MCF 10A (cell line): Measurements from ENCODE around the gene ABLIM2. TPM values are rescaled to one million over a fixed set of nuclear protein-coding genes. Genes with fewer than 3 reads are reported as not detected.

ENCODE experiments used
- BruUV-seq: library from RNA; stranded (reverse); fragments of 400-500 nt; replicated peaks from 2 replicates; lab custom pipeline; 2021; lab: Mats Ljungman, UMichigan
- CTCF ChIA-PET: fragments of 300-600 bp; sonication (Branson Sonifier 250); formaldehyde crosslinking; extraction: SDS; loops from one replicate; lab custom pipeline; 2021; ENCODE audit warnings: antibody characterized with exemption, inconsistent platforms; lab: Yijun Ruan, JAX
- POLR2A ChIA-PET: fragments of 300-600, 350-650 bp; sonication (Branson Sonifier 250); formaldehyde crosslinking; extraction: SDS; loops from one replicate; lab custom pipeline; 2020; ENCODE audit warnings: antibody characterized with exemption, inconsistent platforms; lab: Yijun Ruan, JAX
- DNase-seq: peaks from one replicate; pipeline ENCODE4 v3.0.0-alpha.2; 2018; ENCODE audit not compliant: unreplicated experiment
- H3K27ac Mint-ChIP-seq: one replicate; pipeline ENCODE4 v1.8.0; 2022; ENCODE audit warnings: mild to moderate bottlenecking, low read depth, mixed read lengths; ENCODE audit not compliant: unreplicated experiment
- H3K27me3 Mint-ChIP-seq: one replicate; pipeline ENCODE4 v1.8.0; 2022; ENCODE audit warnings: mixed read lengths; ENCODE audit not compliant: insufficient read depth, unreplicated experiment
- H3K36me3 Mint-ChIP-seq: one replicate; pipeline ENCODE4 v1.8.0; 2022; ENCODE audit warnings: mild to moderate bottlenecking, moderate library complexity, mixed read lengths; ENCODE audit not compliant: insufficient read depth, unreplicated experiment
- H3K4me1 Mint-ChIP-seq: one replicate; pipeline ENCODE4 v1.8.0; 2022; ENCODE audit warnings: mixed read lengths; ENCODE audit not compliant: insufficient read depth, unreplicated experiment
- H3K4me3 Mint-ChIP-seq: one replicate; pipeline ENCODE4 v1.8.0; 2022; ENCODE audit warnings: mild to moderate bottlenecking, moderate library complexity, mixed read lengths; ENCODE audit not compliant: unreplicated experiment
- H3K9me3 Mint-ChIP-seq: one replicate; pipeline ENCODE4 v1.8.0; 2022; ENCODE audit warnings: mixed read lengths; ENCODE audit not compliant: unreplicated experiment
- intact Hi-C: fragments of 100-400 bp; cut with micrococcal nuclease; formaldehyde crosslinking; loops from 2 replicates; pipeline ENCODE4 v1.14.1; 2022
- total RNA-seq: library from RNA; stranded (reverse); gene quantifications from 2 replicates; pipeline ENCODE4 v1.2.3, GENCODE V29; 2022
- TF ChIP-seq, protein P1 (sequence below): fragments of 200-600 bp; IDR thresholded peaks from one replicate; pipeline ENCODE4 v1.8.0; 2022; ENCODE audit warnings: antibody characterized with exemption, mild to moderate bottlenecking; ENCODE audit not compliant: unreplicated experiment

ABLIM2 gene
- total RNA-seq, 1 experiment from 2014 or later, result 5.3 TPM

DNA sequence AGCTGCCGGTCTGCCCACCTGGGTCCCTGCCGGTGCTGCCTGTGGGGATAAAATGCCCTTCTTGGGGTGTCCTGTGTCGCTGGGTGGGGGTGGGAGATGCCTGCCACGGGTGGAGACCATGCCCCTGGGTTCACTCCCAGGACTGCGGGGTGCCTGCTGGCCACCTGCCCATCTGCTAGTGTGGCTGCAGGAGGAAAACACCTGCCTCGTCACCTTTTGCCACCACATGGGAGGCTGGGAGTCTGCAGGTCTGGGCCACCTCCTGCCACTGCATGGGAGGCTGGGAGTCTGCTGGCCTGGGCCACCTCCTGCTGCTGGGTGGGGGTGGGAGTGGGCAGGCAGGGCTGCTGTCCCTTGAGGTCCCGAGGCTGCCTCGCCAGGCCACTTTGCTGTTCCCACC, 160.2 kb downstream of the ABLIM2 start:
- no peak overlapping the region for H3K27ac Mint-ChIP-seq

DNA sequence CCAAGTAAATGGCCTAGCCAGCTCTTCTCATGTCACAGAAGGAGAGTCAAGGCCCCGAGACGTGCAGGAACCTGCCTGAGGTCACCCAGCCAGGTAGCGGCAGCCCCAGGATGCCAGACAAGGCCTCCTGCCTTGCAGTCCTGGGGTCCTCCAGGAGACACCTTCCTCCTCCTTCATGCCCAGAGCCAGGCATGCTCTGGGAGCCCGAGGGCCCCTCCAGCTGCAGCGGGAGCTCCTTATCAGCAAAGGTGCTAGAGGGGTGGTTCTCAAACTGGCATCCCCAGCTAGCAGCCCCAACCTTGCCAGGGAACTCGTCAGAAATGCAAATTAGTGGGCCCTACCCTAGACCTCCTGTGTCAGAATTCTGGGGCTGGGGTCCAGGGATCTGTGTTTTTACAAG, 162.7 kb downstream of the ABLIM2 start:
- Mint-ChIP-seq H3K9me3 (no peaks in the 10 kb centered on the region), H3K27ac (no peak overlapping the region), H3K4me3 (no peak overlapping the region), H3K27me3 (peaks cover 9% of the 10 kb centered on the region), H3K36me3 (no peaks in the 10 kb centered on the region), H3K4me1 (no peaks in the 10 kb centered on the region)
- POLR2A ChIA-PET, result no interaction called here
- no TSS peak for BruUV-seq
- CTCF ChIA-PET, result interaction anchor here (0.6 kb wide), 1 partner anchor 933 kb away, joined by 4 read pairs; no protein-coding TSS in a partner anchor
- DNase-seq, result no peak
- intact Hi-C loops, result no loop called here
- TF ChIP-seq, protein P1, sequence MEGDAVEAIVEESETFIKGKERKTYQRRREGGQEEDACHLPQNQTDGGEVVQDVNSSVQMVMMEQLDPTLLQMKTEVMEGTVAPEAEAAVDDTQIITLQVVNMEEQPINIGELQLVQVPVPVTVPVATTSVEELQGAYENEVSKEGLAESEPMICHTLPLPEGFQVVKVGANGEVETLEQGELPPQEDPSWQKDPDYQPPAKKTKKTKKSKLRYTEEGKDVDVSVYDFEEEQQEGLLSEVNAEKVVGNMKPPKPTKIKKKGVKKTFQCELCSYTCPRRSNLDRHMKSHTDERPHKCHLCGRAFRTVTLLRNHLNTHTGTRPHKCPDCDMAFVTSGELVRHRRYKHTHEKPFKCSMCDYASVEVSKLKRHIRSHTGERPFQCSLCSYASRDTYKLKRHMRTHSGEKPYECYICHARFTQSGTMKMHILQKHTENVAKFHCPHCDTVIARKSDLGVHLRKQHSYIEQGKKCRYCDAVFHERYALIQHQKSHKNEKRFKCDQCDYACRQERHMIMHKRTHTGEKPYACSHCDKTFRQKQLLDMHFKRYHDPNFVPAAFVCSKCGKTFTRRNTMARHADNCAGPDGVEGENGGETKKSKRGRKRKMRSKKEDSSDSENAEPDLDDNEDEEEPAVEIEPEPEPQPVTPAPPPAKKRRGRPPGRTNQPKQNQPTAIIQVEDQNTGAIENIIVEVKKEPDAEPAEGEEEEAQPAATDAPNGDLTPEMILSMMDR, result no peak

More for the DNA sequence above, 160.2 kb downstream of the ABLIM2 start:
- ChIA-PET CTCF (no interaction called here), POLR2A (no interaction called here)
- no peak for DNase-seq
- H3K9me3 Mint-ChIP-seq, result no peaks in the 10 kb centered on the region
- H3K27me3 Mint-ChIP-seq, result peaks cover 32% of the 10 kb centered on the region
- no peaks in the 10 kb centered on the region for H3K36me3 Mint-ChIP-seq
- H3K4me1 Mint-ChIP-seq, result no peaks in the 10 kb centered on the region
- no TSS peak for BruUV-seq
- intact Hi-C loops, result no loop called here
- no peak overlapping the region for H3K4me3 Mint-ChIP-seq
- TF ChIP-seq, protein P1, result no peak

DNA sequence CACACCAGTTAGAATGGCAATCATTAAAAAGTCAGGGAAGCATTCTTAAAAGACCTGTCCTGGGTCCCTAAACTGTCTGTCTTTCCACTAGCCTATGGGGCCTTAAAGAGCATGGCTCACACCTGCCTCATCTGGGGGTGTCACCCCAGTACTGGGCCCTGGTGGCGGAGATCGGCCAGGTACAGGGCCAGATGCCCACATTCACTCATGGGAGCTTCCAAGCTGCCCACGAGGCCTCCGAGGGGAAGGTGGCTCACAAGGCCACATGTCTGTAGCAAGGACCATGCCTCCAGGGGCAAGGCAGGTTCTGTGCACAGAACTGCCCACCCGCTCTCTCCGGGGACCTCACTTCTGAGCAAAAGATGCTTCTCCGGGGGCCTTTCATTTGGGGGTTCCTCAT, 163.5 kb downstream of the ABLIM2 start:
- H3K27ac Mint-ChIP-seq, result no peak overlapping the region
- no peaks in the 10 kb centered on the region for H3K4me1 Mint-ChIP-seq
- peaks cover 9% of the 10 kb centered on the region for H3K27me3 Mint-ChIP-seq
- no peaks in the 10 kb centered on the region for H3K9me3 Mint-ChIP-seq
- DNase-seq, result no peak
- TF ChIP-seq, protein P1, result no peak
- no peaks in the 10 kb centered on the region for H3K36me3 Mint-ChIP-seq
- H3K4me3 Mint-ChIP-seq, result no peak overlapping the region
- intact Hi-C loops, result no loop called here
- POLR2A ChIA-PET, result no interaction called here
- BruUV-seq, result no TSS peak
- CTCF ChIA-PET, result no interaction called here

DNA sequence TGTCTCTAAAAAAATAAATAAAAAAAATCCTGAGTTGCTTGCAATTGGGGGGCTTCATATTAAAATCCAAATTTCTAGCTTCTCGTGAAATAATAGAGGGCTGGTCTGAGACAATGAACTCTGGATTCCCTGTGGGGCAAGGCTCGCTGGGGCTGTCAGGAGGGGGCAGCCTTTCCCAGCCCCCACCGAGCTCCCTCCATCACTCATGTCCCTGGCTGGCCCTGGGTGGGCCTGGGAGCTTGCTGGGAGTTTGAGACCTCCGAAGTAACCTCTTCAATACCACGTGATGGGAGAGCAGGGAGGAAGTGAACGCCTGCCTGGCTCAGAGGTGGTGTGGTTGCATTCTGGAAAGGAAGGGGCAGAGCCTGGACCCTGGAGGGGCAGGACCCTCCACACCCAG, 164.9 kb downstream of the ABLIM2 start:
- no peaks in the 10 kb centered on the region for H3K4me1 Mint-ChIP-seq
- no peak overlapping the region for H3K27ac Mint-ChIP-seq
- H3K9me3 Mint-ChIP-seq, result no peaks in the 10 kb centered on the region
- no peaks in the 10 kb centered on the region for H3K36me3 Mint-ChIP-seq
- TF ChIP-seq, protein P1, result no peak
- BruUV-seq, result no TSS peak
- no peak overlapping the region for H3K4me3 Mint-ChIP-seq
- ChIA-PET CTCF (interaction anchor here (1.7 kb wide), 1 partner anchor 189 kb away, joined by 9 read pairs; no protein-coding TSS in a partner anchor), POLR2A (no interaction called here)
- intact Hi-C loops, result no loop called here
- no peak for DNase-seq
- H3K27me3 Mint-ChIP-seq, result peaks cover 9% of the 10 kb centered on the region
